Measurements from ENCODE around the gene GLCCI1.

The GLCCI1 gene

GRCh38 chr7:7968544-7969305, at the start of gene GLCCI1:
GLCCI1 (plus strand) TSS chr7:7968796; CDS start chr7:7969351, 555 bp downstream.
- DNase-seq: peak; percentile 96

DNA sequence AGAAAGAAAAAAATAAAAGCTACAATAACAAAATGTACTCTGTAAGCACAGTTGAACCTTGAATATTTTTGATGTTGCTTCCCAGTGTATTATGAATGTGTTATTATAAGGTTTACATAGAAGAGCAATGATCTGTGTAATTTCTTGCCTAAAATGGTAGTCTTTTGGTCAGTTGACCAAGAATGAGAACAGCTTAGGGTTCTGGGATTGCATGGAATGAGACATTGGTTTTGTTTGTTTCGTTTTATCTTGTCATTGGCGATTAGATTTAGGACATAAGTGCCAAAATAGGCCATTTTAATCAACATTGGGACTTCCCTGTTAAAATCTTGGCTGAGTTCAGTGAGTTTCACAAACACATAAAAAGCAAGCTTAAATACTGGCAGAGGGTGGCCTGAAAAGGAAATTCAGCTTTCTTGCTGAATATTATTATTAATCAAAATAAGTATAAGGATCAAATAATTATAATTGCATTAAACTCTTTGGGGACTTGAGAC, 49.1 kb upstream of the GLCCI1 start:
- DNase-seq: no peak

- no peak for DNase-seq
These were observed 48.5 kb upstream of the GLCCI1 start for GRCh38 chr7:7920056-7920455.

DNA sequence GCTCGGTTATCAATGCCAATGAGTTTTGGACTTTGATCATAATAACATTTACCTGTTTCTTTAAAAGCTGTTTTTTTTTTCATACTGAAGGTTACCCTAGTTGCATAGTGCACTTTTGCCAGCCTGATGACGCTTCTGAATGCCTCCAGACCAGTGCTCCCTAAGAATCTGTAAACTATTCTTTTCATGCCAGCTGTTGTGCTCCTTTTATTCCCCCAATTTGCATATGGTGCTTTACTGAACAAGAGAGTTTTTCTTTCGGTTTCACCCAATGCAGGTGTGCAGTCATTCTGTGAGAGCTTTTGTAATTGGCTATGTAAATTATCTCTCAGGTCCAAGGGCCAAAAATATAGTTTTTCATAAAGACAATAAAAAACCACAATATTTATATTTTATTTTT, 48.1 kb upstream of the GLCCI1 start:
- DNase-seq: no peak

DNA sequence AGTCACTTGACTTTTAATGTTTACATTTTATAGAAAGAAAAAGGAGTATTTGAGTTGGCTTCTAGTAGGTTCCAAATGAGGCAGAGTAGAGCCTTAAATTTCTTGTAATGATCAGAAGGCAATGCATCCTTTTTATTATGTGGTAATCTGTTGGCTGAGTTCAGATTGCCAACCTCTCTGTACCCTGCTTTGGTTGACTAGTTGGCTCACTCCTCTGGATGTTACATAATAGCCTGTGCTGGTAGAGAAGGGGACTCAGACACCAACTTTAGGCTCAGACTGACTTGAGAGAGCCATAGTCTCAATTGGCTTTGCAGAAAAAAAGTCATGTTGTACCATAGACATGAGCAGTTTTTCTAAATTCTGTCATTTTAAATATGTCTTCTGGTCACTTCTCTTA, 46.8 kb upstream of the GLCCI1 start:
- no peak for DNase-seq

DNA sequence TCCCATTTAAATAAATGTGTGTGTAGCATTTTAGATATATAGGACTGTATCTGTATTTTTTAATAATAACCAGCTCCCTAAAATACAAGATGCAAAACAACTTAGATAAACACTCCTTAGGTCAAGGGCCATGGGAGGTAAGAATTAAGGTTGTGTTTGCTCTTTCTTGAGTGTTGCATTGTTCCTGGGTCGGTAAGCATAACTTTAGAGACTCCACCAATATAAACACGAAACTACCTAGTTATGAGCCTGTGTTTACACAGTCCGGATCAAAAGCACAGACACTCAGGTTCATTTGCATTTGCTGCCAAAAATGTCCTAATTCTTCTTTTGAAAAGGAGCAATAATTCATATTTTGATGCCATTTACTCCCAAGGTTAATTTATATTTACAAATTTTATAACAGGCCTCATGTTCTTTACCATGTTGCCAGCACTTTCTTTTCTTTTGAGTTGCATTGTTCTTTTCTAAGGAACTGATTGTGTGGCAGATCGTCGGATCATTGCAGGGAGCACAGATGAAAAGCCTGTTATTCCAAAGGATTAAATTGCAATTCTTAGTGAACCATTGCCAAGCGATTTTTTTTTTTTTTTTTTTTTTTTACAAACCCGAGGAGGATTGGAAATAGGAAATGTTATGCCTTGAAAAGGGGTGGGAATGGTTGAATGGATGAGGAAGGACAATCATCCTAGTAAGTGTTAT, 45.8 kb upstream of the GLCCI1 start:
- no peak for DNase-seq

DNA sequence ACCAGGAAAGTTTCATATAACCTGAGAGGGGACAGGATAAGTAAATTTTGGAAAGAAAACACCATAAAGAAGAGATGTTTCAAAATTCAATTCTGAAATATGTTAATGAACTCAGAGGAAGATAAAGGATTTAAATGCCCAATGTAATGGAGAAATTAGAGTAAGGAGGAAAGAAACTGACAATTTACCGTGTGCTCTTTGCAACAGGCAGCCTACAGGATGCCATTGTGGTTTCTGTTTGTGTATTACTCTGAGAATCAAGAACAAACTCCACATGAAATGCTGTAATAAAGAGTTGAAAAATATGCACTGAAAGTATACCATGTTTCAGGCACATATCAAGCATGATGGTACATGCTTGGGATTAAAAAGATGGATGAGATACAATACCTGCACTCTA, 44.8 kb upstream of the GLCCI1 start:
- no peak for DNase-seq

DNA sequence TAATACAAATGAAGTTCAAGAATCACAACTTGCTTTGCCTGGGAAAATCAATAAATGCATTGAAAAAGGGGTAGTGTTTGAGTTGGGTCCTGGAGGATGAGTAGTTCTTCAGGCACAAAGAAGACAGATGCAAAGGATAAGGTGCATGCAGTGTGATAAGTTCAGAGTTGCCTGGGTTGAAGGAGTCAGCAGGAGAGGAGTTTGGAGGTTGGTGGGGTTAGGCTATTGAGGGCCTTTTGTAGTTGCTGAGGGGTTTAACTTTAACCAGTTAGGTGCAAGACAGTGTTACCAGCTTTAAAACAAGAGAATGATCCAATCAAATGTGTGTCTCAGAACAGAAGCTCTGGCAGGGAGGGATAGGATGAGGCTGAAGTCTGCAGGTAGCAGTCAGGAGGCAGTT, 44.3 kb upstream of the GLCCI1 start:
- DNase-seq: no peak

- DNase-seq: no peak
These were observed 37.0 kb upstream of the GLCCI1 start for GRCh38 chr7:7931626-7932025.

DNA sequence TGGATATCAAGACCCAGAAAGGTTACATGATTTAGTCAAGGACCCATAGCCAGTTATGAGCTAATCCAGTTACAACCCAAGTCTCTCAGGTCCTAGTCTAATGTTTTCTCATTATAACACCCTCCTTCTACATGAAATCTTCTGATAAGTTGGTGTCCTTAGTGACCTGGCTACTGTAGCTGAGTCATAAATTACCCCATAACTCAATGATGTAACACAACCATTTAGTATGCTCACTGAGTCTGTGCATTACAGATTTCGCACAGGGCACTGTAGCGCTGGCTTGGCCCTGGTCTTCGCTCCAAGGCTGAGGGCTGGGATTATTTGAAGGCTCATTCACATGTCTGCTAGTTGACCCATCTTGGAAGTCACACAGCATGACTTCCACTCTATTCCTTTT, 36.0 kb upstream of the GLCCI1 start:
- DNase-seq: no peak

DNA sequence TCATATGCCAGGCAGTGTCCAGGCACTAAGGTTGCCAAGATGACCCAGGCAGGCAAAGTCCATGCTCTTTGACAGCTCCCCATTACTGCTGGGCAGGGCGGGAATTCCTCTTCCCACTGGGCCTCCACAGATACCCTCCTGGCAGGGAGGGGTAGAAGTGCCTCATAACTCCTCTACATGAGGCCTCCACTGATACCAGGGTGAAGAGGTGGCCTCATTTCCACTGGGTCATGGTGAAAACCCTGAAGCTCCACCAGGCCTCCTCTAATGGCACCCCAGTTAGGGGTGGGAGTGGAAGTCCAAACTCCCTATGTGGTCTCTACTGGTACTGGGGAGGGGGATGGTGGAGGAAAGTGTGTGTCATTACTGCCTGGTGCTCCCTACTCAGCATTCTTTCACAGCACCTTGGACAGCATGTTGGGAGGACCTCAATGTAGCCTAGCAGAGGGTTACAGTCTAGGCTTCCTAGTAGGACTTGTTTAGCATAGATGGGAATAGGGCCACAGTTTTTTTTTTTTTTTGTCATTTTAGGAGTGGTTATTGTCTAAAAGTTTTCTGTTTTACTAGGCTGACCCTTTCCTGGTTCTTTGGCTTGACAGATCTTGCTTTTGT, 34.6 kb upstream of the GLCCI1 start:
- DNase-seq: no peak

- no peak for DNase-seq
These were observed 33.7 kb upstream of the GLCCI1 start for GRCh38 chr7:7934945-7935344.

GRCh38 chr7:7938471-7938870, 30.1 kb upstream of the GLCCI1 start:
- DNase-seq: no peak

DNA sequence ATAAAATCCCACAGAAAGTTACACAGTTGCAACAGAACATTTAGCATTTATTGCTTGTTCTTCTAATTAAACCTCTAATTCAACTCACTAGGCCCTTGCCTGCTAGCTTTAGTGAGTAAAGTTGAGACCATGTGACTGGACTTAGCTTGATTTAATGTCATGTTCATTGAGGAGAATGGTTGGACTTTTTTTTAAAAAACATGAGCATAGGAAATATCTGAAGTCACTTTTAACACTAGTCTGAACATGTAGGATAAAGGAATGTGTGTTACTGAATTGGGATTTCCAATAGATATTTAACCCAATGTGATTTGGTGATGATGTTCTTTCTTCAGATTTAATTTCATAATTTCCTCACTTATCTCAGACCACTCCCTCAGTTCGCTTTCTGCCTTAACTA, 24.6 kb upstream of the GLCCI1 start:
- DNase-seq: no peak

DNA sequence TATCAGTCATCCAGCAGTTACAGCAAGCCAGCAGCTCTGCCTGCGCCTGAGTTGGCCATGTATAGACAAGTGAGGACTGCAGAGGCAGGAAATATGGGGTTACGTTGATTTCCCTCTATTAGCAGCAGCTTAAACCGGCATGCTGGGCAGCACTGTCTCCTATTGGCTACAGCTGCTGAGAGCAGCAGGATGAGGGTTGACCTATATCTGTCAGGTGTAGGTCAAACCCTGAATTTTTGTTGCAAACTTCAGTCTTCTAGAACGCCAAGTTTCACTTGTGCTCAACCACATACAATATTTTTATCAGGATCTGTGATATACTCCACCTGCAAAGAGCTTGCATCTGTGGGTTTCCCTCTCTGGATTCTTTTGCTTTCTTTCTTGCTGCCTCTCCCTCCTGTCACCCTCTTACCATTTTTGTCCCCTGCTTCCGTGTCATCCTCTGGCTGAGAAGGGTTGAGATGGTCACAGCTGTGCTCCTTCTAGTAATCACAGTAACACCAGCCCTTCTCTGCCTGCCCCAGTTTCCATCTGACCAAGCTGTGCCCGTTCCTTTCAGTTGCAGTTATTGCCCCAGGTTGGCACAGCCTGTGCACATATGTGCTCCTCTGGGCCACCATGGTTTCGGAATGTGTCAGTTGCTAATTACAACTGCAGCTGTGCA, 23.8 kb upstream of the GLCCI1 start:
- DNase-seq: peak; percentile 47

GRCh38 chr7:7946486-7946885, 22.1 kb upstream of the GLCCI1 start:
- no peak for DNase-seq

DNA sequence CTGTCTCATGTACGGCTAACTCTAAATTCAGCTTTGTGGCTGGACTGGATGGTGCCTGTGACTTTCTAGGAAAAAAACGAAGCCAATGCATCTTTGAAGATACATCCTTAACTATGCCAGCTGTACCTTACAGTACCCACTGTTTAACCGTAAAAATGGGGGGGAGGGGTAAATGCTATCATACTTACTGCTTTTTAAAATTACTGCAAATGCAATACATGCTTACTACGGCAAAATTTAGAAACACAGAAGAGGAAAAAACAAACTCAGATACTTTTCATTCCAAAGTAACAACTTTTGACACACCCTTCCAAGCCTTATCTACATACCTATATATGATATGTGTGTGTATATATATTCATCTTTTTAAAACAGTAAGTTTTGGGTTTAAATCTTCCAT, 20.4 kb upstream of the GLCCI1 start:
- no peak for DNase-seq

DNA sequence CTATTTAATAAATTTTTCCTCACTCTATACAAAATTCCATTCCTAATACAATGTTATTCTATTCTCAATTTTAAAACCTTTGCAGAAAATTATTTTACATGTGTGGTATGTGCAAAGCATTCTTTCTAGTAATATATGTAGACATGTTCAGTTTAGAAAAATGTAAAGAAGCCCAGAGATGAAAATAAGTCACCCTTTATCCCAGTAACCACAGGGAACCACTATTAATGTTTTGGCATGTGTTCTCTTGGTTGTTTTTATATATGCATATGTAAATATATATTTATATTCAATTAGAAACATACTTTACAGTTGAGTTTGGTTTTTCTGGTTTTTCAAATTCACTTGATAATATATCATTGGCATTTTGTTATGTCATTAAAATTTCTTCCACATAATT, 14.8 kb upstream of the GLCCI1 start:
- no peak for DNase-seq

- DNase-seq: no peak
These were observed 12.0 kb upstream of the GLCCI1 start for GRCh38 chr7:7956531-7957128.

GRCh38 chr7:7957513-7957912, 11.1 kb upstream of the GLCCI1 start:
- no peak for DNase-seq

DNA sequence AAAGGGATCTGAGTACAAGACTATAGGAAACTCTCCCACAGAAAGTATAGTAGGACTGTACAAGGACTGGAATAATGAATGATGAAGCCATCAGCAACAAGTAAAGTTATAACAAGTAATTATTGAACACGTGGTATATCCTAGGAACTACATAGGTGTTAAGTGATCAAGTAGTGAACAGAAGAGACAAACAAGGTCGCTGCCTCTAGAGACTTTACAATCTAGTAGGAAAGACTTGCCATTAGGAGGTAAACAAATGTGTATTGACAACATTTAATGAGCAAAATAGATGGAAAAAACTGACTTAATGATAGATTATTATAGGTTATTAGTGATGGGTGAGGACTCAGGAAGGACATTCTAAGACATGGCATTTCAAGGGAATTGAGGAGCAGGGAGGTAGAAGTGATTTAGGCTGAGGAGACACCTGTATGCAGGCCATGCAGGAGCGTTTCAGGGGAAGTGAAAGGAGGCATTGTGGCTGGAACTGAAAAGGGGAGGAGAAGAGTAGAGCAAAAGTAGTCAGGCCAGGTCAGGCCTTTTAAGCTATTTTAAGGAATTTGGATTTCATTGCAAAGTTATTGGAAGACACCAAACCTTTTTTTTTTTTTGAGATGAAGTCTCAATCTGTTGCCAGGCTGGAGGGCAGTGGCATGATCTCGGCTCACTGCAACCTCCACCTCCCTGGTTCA, 8.5 kb upstream of the GLCCI1 start:
- DNase-seq: no peak

DNA sequence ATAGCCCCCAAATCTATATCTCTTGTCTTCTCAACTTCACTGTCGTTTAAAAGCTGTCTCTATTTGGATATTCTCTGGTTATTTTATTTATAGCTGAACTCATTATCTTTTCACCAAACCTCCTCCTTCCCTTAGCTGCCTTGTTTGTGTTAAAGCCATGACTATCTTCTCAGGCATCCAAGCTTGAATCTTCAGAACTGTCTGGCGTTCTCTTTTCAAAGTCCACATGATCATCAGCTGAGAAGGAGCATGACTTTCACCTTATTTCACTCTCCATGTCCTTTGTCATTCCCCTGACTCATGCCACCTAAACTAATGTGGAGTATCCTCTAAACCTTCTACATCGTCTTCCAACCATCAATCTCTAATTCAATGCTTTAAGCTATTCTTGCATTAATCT, 5.7 kb upstream of the GLCCI1 start:
- DNase-seq: no peak

All from activated effector memory CD4-positive, alpha-beta T cell treated with Interleukin-2 at 50 U/mL for 16 hours (primary cell).